IgD-negative memory B cell (primary cell): ENCODE data around the gene MBIP. TPM values are rescaled to one million over a fixed set of nuclear protein-coding genes. Genes with fewer than 3 reads are reported as not detected.
A peak's percentile ranks its signal among the peaks of the same experiment; 100 is the strongest.

Experiments used
- H3K27ac Mint-ChIP-seq, 3 donors: one replicate each; pipeline ENCODE4 v1.8.0; 2020 to 2022; ENCODE audit warnings: mild to moderate bottlenecking in 3 of 3, mixed read lengths in 3 of 3, moderate library complexity in 1 of 3
- H3K27me3 Mint-ChIP-seq: one replicate; pipeline ENCODE4 v1.8.0; 2021; ENCODE audit warnings: mixed read lengths
- H3K36me3 Mint-ChIP-seq: one replicate; pipeline ENCODE4 v1.8.0; 2020; ENCODE audit warnings: mild to moderate bottlenecking, mixed read lengths
- H3K4me1 Mint-ChIP-seq, 3 donors: one replicate each; pipeline ENCODE4 v1.8.0; 2020 to 2022; ENCODE audit warnings: mixed read lengths in 3 of 3, mild to moderate bottlenecking in 1 of 3
- H3K4me3 Mint-ChIP-seq, 4 donors: one replicate each; pipeline ENCODE4 v1.8.0; 2020 to 2022; ENCODE audit warnings: mild to moderate bottlenecking in 4 of 4, mixed read lengths in 4 of 4, moderate library complexity in 3 of 4
- H3K9me3 Mint-ChIP-seq, 3 donors: one replicate each; pipeline ENCODE4 v1.8.0; 2020 to 2021; ENCODE audit warnings: mixed read lengths in 3 of 3, mild to moderate bottlenecking in 1 of 3
- polyA plus RNA-seq: library from polyadenylated mRNA; unstranded; fragments of 300-500 nt; fragmentation: Illumina TruSeq; gene quantifications from one replicate; pipeline ENCODE4 v1.2.3, GENCODE V29; 2021

MBIP gene
- polyA plus RNA-seq, 1 donor from 2014 or later: 17.5 TPM

DNA sequence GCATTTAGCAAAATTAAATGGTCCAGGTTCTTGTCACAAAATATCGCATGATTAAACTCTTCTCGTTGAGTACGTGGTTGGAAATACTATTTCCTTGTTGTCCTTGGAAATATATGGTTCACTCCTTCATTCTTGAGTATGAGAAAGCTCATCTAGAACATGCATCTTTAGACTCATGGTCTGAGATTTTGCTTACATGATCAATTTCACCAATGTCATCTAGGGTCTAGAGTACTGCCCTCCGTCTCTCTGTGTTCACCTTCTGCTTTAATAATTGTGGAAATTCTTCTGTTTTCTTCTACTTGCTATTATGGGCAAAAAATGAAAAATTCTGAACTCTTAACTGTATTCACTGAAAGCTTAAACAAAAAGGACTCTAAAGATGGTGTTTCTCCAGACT, 25.9 kb downstream of the MBIP start:
- Mint-ChIP-seq H3K36me3 (peaks cover 5% of the 10 kb centered on the region), H3K9me3 (no peaks in the 10 kb centered on the region), H3K27me3 (no peaks in the 10 kb centered on the region), H3K4me3 (no peak overlapping the region), H3K4me1 (peaks cover 0 to 2% (median 0%) of the 10 kb centered on the region in 3 donors), H3K27ac (no peak overlapping the region)

DNA sequence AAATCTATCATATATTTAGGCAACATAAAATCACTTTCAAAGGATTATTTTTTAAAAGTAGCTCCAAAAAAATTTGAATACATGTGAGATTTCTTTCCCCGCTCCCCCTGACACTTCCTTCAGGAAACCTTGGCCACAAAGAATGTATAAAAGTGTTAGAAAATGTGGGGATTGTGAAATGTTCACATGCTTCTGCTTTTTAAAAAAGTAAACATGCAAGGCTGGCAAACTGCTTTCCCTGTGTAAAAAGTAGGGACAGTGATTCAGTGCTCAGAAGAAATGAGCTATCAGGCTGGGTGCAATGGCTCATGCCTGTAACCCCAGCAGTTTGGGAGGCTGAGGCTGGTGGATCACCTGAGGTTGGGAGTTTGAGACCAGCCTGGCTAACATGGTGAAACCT, 26.6 kb downstream of the MBIP start:
- Mint-ChIP-seq H3K9me3 (no peaks in the 10 kb centered on the region), H3K4me1 (peaks cover 0 to 2% (median 0%) of the 10 kb centered on the region in 3 donors), H3K36me3 (peaks cover 5% of the 10 kb centered on the region), H3K27ac (no peak overlapping the region), H3K4me3 (no peak overlapping the region), H3K27me3 (no peaks in the 10 kb centered on the region)

DNA sequence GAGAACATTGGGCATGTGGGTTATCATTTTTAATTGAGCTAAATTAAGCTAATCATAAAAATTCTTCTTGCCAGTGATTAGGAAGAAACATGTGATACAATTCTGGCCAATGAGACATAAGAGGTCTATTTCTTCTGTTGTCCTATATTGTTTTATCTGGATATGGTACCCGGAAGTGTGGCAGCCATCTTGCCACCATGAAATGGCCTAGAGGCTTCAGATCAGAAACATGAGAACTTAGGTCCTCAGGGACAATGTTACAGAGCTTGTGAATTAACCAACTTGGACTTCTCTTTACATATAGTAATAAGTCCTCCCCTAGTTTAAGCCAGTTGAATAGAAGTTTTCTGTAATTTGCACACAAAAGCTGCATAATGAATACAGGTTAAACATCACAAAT, 30.5 kb downstream of the MBIP start:
- peaks cover 0 to 2% (median 0%) of the 10 kb centered on the region in 3 donors for H3K9me3 Mint-ChIP-seq
- H3K27ac Mint-ChIP-seq: no peak overlapping the region
- peaks cover 2% of the 10 kb centered on the region for H3K27me3 Mint-ChIP-seq
- H3K4me3 Mint-ChIP-seq: no peak overlapping the region
- H3K4me1 Mint-ChIP-seq: peaks cover 0 to 2% (median 0%) of the 10 kb centered on the region in 3 donors
- peaks cover 2% of the 10 kb centered on the region for H3K36me3 Mint-ChIP-seq

DNA sequence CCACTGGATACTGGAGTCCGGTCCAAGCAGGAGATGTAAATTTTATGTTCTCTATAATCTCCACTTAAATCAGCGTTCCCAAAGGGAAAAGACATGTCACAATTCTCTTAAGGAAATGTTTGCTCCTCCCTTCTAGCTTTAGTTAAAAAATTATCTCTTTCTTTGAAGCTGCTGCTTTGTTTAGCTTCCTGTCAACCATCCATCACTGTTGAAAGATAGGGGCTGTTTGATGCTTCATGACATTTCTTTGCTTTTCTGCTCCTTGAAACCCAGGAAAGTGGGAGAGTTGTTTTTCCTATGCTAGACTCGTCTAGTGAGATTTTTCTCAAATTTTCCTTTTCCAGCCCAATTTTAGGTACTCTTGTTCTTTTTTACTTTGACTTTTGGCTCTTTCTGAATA, 31.9 kb downstream of the MBIP start:
- H3K9me3 Mint-ChIP-seq: peaks cover 0 to 2% (median 0%) of the 10 kb centered on the region in 3 donors
- no peak overlapping the region for H3K27ac Mint-ChIP-seq
- H3K4me1 Mint-ChIP-seq: peaks cover 0 to 2% (median 0%) of the 10 kb centered on the region in 3 donors
- no peaks in the 10 kb centered on the region for H3K36me3 Mint-ChIP-seq
- no peak overlapping the region for H3K4me3 Mint-ChIP-seq
- H3K27me3 Mint-ChIP-seq: peaks cover 5% of the 10 kb centered on the region

DNA sequence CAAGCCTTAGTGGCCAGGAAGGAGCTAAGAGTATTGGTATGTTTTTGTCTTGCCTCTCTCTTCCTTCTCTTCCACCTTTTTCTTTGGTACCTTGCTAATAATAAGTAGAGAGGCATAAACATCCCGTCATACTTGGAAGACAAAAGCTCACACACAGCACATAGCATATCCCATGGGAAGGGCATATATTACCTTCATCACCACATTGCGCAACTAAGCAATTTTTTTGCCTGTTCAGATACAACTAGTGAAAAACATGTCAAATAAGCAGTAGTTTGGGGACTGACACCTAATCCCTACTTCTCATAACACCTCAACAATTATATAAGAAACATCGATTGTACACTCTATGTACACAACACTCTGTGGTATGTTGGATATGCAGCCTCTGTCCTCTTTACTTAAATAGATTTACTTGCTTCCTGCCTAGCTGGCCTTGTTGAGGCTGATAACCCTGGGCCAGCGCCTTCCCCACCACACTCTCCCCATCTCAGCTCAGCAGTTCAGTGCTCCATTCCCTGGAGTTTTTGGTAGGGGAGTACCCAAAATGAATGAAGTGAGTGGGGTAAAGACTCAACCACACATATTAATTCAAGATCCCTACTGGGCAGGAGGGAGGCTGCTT, 35.4 kb downstream of the MBIP start:
- Mint-ChIP-seq H3K36me3 (no peaks in the 10 kb centered on the region), H3K9me3 (peaks cover 0 to 2% (median 0%) of the 10 kb centered on the region in 3 donors), H3K4me3 (no peak overlapping the region), H3K27me3 (peaks cover 10% of the 10 kb centered on the region), H3K4me1 (no peaks in the 10 kb centered on the region), H3K27ac (no peak overlapping the region)

DNA sequence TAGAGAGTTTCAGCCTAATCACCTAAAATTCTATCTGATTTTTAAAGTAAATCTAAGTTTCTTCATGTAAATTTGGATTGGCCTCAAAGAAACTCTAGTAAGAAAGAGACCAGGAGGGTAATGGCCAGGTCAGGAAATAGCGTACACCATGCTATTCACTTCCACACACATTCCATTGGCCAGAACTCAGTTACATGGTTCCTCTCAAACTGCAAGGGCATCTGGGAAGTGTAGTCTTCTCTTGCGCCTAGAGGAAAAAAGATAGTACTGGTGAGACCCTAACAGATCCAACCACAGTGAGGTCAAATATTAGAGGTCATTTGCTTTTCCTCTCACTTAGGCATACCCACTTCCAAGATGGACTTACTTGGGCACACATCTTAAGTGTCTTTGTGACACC, 39.1 kb downstream of the MBIP start:
- no peak overlapping the region for H3K27ac Mint-ChIP-seq
- H3K36me3 Mint-ChIP-seq: no peaks in the 10 kb centered on the region
- peaks cover 11% of the 10 kb centered on the region for H3K27me3 Mint-ChIP-seq
- H3K4me3 Mint-ChIP-seq: no peak overlapping the region
- H3K4me1 Mint-ChIP-seq: no peaks in the 10 kb centered on the region
- peaks cover 0 to 3% (median 2%) of the 10 kb centered on the region in 3 donors for H3K9me3 Mint-ChIP-seq

DNA sequence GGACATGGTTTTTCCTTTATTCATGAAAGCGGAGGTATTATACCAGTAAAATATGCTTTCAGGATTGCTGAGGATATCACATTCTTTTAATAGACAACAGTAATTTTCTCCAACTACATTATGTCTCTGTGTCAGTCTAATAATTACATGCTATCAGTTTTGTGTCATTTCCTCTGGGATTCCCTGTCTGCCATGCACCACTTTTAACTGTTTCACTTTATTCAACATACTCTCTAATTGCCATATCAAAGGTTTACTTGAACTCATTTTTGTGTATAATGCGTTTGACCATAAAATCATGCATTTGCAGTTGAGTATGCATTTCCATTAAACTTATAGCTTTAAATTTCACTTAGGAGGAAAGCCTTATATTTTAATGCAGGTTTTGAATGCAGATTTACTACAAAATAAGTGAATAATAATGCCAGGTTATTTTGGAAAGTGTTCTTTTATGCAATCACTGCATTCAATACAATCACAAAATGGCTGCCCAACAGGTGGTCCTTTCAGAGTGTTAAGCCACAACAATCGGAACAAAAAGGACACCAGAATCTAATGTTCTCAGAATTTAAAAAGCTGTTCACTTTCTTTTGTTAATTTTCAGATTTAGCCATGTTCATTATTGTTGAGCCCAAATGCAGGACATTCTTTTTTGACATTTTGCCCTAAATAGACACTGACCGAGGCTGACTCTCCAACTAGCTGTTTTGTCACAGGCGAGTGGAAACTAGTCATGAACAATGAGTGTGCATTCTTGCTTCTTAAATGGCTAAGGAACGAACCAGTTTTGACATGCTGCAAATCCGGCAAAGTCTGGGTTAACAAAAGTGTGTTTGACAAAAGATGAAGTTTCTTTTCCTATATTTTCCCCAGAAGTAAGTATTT, 40.9 kb downstream of the MBIP start:
- Mint-ChIP-seq H3K27ac (no peak overlapping the region), H3K27me3 (peaks cover 10% of the 10 kb centered on the region), H3K4me1 (no peaks in the 10 kb centered on the region), H3K9me3 (peaks cover 0 to 3% (median 0%) of the 10 kb centered on the region in 3 donors), H3K36me3 (no peaks in the 10 kb centered on the region), H3K4me3 (no peak overlapping the region)

DNA sequence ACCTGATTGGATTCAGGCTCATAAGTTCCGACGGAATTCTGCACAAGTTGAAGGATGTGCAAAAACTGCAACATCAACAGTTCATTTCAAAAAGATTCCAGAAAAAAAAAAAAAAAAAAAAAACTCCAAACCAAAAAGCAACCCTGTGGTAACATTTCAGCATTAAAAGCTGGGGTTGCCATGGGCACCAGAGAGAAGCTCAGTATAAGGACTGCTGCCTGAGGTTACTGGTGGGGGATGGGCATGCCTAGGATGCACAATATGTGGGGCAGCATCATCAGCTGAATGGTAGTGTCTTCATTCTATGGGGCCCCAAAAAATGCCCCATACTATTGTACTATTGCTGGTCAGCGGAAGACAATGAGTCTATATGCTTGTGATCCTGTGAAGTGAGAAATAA, 44.7 kb downstream of the MBIP start:
- Mint-ChIP-seq H3K9me3 (peaks cover 0 to 3% (median 0%) of the 10 kb centered on the region in 3 donors), H3K36me3 (no peaks in the 10 kb centered on the region), H3K27me3 (peaks cover 34% of the 10 kb centered on the region), H3K27ac (no peak overlapping the region), H3K4me3 (no peak overlapping the region), H3K4me1 (peaks cover 5 to 8% (median 5%) of the 10 kb centered on the region in 3 donors)

DNA sequence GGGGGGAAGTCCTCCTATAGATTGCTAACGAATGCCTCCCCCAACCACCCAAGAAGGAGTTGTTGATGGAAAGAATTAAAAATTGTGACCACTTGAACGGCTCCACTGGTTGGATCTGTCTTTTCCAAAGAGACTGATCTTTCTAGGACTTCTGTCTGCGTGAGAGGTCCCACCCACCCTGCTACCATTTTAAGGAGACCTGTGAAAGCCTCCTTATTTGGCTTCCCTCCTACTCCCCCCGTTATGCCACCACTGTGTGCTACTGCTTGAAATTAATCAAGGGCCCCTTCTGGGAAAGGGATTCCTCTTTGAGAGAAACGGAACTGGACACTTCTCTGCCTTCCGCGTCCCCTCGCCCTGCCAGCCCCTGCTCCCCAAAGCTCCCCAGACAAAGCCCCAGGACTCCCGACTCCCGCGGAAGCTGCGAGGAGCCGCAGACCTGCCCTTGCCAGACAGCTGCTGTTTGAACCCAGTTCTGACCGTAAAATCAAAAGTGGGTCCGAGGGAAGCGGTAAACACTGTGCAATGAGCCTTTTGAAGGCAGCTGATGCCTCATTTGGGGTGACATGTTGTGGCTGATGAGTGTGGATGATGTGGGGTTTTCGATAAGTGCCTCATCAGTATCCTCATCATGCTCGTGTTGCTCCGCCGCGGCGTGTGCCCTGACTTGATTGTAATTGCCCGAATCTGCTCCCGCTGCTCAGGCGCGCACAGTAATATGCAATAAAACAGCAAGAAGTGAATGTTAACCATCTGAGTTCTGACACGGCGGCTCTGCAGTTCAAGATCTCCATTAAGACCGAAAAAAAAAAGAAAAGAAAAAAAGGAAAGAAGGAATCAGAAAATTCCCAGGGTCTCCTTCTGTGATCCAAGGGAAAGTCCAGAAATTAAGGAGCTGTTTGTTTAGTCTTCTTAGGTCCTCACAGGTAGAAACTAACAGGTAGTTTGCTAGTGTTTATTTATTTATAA, 48.2 kb downstream of the MBIP start:
- peaks cover 35% of the 10 kb centered on the region for H3K27me3 Mint-ChIP-seq
- H3K36me3 Mint-ChIP-seq: no peaks in the 10 kb centered on the region
- peaks cover 5 to 8% (median 6%) of the 10 kb centered on the region in 3 donors for H3K4me1 Mint-ChIP-seq
- no peak overlapping the region for H3K27ac Mint-ChIP-seq
- H3K4me3 Mint-ChIP-seq: peak overlapping the region in 3 of 4 donors; percentile 35 to 79 (median 48)
- H3K9me3 Mint-ChIP-seq: peaks cover 0 to 2% (median 0%) of the 10 kb centered on the region in 3 donors

DNA sequence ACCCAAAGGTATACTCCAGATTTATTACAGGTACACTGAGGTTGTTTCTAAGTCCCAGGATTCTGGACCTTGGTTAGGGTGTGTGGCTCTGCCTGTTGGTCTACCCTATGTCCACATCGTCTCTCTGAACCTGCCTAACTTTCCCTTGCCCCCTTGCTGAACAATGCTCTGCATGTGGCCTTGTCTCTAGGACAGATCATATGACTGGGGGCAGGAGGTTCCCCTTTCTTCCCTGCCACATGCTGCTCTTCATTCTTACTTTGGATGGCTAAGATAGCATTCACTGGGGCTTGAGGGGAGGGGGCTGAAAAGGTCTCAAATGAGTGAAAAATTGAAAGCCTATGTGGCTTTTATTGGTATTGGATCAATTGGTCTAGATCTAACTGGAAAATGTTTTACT, 49.2 kb downstream of the MBIP start:
- H3K36me3 Mint-ChIP-seq: no peaks in the 10 kb centered on the region
- H3K9me3 Mint-ChIP-seq: no peaks in the 10 kb centered on the region
- H3K27ac Mint-ChIP-seq: no peak overlapping the region
- H3K4me3 Mint-ChIP-seq: no peak overlapping the region
- H3K27me3 Mint-ChIP-seq: peaks cover 34% of the 10 kb centered on the region
- H3K4me1 Mint-ChIP-seq: peaks cover 5 to 8% (median 6%) of the 10 kb centered on the region in 3 donors

DNA sequence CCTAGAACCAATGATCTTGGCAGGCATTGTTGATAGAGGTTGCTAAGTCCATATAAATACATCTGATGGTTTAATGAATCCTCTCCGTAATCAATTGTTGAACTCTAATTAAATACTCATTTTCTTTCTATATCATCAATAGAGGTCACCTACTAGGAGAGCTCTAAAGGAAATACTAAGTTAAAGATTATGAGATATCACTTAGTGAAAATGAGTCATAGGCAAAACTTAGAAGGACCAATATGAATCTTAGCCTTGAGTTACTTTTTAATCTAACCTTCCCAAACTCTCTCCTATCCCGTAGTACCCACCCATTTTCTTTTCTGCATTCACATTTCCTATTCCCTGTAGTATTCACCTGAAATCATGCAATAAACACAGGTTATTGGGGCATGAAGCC, 50.2 kb downstream of the MBIP start:
- no peaks in the 10 kb centered on the region for H3K36me3 Mint-ChIP-seq
- peaks cover 37% of the 10 kb centered on the region for H3K27me3 Mint-ChIP-seq
- H3K4me3 Mint-ChIP-seq: no peak overlapping the region
- no peak overlapping the region for H3K27ac Mint-ChIP-seq
- peaks cover 5 to 8% (median 6%) of the 10 kb centered on the region in 3 donors for H3K4me1 Mint-ChIP-seq
- peaks cover 0 to 2% (median 0%) of the 10 kb centered on the region in 3 donors for H3K9me3 Mint-ChIP-seq

DNA sequence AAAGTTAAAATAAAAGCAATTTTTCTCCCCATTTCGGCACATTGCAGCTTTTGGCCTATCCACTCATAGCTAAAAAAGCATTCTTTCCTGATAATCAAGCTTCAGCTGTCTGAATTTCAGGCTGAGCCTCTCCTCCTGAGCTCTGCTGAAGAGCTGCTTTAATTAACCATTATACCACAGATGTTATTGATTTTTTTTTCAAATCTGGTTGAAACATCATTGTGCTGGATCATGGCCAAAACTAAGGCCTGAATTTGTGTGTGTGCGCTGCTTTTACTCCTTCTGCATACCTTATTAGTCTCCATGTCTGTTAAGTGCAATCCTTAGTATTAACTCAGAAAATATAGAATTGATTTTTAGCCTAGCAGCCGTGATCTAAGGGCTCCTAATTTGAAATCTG, 52.3 kb downstream of the MBIP start:
- H3K9me3 Mint-ChIP-seq: peaks cover 0 to 4% (median 0%) of the 10 kb centered on the region in 3 donors
- H3K27me3 Mint-ChIP-seq: peaks cover 26% of the 10 kb centered on the region
- H3K4me3 Mint-ChIP-seq: no peak overlapping the region
- no peaks in the 10 kb centered on the region for H3K36me3 Mint-ChIP-seq
- H3K4me1 Mint-ChIP-seq: peaks cover 5 to 8% (median 6%) of the 10 kb centered on the region in 3 donors
- H3K27ac Mint-ChIP-seq: no peak overlapping the region

DNA sequence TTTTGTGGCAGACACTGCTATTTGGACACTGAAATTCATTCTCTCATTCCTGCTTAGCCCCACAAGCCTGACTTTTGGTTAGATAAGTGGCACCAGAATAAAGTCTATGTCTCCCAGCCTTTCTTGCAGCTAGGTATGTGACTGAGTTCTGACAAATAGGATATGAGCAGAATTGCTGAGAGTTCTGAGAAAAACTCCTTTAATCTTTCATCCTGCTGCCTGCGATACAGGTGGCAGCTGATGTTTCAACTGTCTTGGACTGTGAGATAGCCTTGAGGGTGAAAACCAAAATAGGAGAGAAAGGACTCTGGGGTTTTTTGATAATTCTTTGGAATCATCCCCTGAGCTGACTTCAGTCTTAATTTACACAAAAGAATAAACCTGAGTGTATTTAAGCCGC, 55.8 kb downstream of the MBIP start:
- H3K27me3 Mint-ChIP-seq: peaks cover 4% of the 10 kb centered on the region
- no peaks in the 10 kb centered on the region for H3K4me1 Mint-ChIP-seq
- H3K9me3 Mint-ChIP-seq: peaks cover 0 to 4% (median 0%) of the 10 kb centered on the region in 3 donors
- no peaks in the 10 kb centered on the region for H3K36me3 Mint-ChIP-seq
- H3K27ac Mint-ChIP-seq: no peak overlapping the region
- H3K4me3 Mint-ChIP-seq: no peak overlapping the region

DNA sequence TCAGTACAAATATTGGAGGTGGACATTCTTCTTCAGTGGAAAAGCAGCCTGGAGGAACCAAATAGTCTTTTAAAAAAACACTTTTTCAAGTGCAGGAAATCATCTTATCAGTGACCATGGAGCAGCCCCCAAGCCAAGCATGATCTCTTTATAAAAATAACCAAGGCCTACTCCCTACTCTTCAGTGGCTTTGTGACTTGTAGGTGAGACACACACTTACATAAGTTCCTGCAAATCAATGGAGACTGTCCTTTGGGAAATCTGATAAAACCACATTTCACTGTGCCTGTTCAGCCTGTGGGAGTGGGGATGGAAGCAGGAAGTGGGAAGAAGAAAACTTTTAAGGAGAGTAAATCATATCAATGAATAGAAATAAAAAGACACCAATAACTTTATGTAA, 56.3 kb downstream of the MBIP start:
- H3K27me3 Mint-ChIP-seq: peaks cover 4% of the 10 kb centered on the region
- peaks cover 0 to 4% (median 0%) of the 10 kb centered on the region in 3 donors for H3K9me3 Mint-ChIP-seq

More for the DNA sequence above, 56.3 kb downstream of the MBIP start:
- Mint-ChIP-seq H3K4me3 (no peak overlapping the region), H3K27ac (no peak overlapping the region), H3K4me1 (no peaks in the 10 kb centered on the region), H3K36me3 (no peaks in the 10 kb centered on the region)
